SIG-M5 treated with dmso at 0.1 percent for 504 hours (cell line): ENCODE results near the gene MACROD2.
"Not testable (repeated sequence)": the region's sequence is repeated elsewhere in the genome, so short reads cannot be mapped to it uniquely, and the experiment has no call there.

ENCODE experiments used
- DNase-seq: peaks from one replicate; lab custom pipeline; 2025; ENCODE audit not compliant: unreplicated experiment; lab: John Stamatoyannopoulos, UW

MACROD2 gene

GRCh38 chr20:15364781-15365180 lies 1369.5 kb downstream of the MACROD2 start:
- DNase-seq: no peak

- no peak for DNase-seq
Observed at GRCh38 chr20:15370370-15370769, 1375.1 kb downstream of the MACROD2 start.

- DNase-seq: no peak
Observed at GRCh38 chr20:15374682-15375081, 1379.4 kb downstream of the MACROD2 start.

- no peak for DNase-seq
Observed at GRCh38 chr20:15375836-15376235, 1380.5 kb downstream of the MACROD2 start.

- DNase-seq: not testable (repeated sequence)
Observed at GRCh38 chr20:15377603-15378002, 1382.3 kb downstream of the MACROD2 start.

- no peak for DNase-seq
Observed at GRCh38 chr20:15378151-15378550, 1382.8 kb downstream of the MACROD2 start.

GRCh38 chr20:15379681-15380296 lies 1384.5 kb downstream of the MACROD2 start:
- no peak for DNase-seq

- no peak for DNase-seq
Observed at GRCh38 chr20:15380770-15381169, 1385.5 kb downstream of the MACROD2 start.

- no peak for DNase-seq
Observed at GRCh38 chr20:15387228-15387627, 1391.9 kb downstream of the MACROD2 start.

GRCh38 chr20:15395457-15395856 lies 1400.1 kb downstream of the MACROD2 start:
- DNase-seq: no peak

GRCh38 chr20:15396026-15396425 lies 1400.7 kb downstream of the MACROD2 start:
- no peak for DNase-seq

GRCh38 chr20:15396900-15397299 lies 1401.6 kb downstream of the MACROD2 start:
- no peak for DNase-seq

- DNase-seq: no peak
Observed at GRCh38 chr20:15399781-15400180, 1404.5 kb downstream of the MACROD2 start.

- DNase-seq: no peak
Observed at GRCh38 chr20:15406072-15406471, 1410.8 kb downstream of the MACROD2 start.

GRCh38 chr20:15411781-15412180 lies 1416.5 kb downstream of the MACROD2 start:
- DNase-seq: no peak

GRCh38 chr20:15415908-15416307 lies 1420.6 kb downstream of the MACROD2 start:
- no peak for DNase-seq

GRCh38 chr20:15419856-15420255 lies 1424.5 kb downstream of the MACROD2 start:
- no peak for DNase-seq

- no peak for DNase-seq
Observed at GRCh38 chr20:15422966-15423365, 1427.7 kb downstream of the MACROD2 start.

- no peak for DNase-seq
Observed at GRCh38 chr20:15439551-15439950, 1444.2 kb downstream of the MACROD2 start.

- no peak for DNase-seq
Observed at GRCh38 chr20:15440049-15440820, 1444.9 kb downstream of the MACROD2 start.

- DNase-seq: no peak
Observed at GRCh38 chr20:15445056-15445840, 1449.9 kb downstream of the MACROD2 start.

- DNase-seq: no peak
Observed at GRCh38 chr20:15446373-15446772, 1451.1 kb downstream of the MACROD2 start.
